ENCODE data around the gene ZFYVE28.

DNA sequence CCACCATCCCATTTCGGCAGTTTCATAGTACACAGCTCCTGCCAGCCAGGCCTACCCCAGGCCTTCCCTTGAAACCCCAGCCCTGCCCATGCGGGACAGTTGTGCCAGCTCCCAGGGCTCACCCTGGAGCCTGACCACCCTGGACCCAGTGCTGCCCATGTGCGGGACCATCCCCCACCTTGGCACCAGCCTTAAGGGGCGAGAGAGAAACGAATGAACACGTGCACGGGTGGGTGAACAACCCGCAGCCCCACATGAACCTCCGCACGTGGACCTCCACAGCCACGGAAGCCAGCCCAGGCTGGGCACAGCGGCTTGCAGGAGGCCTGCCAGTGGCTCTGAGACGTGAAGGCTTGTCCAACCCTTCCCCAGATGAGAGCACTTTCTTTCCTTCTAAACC, 80.5 kb downstream of the ZFYVE28 start:
- TF ChIP-seq, protein P1, sequence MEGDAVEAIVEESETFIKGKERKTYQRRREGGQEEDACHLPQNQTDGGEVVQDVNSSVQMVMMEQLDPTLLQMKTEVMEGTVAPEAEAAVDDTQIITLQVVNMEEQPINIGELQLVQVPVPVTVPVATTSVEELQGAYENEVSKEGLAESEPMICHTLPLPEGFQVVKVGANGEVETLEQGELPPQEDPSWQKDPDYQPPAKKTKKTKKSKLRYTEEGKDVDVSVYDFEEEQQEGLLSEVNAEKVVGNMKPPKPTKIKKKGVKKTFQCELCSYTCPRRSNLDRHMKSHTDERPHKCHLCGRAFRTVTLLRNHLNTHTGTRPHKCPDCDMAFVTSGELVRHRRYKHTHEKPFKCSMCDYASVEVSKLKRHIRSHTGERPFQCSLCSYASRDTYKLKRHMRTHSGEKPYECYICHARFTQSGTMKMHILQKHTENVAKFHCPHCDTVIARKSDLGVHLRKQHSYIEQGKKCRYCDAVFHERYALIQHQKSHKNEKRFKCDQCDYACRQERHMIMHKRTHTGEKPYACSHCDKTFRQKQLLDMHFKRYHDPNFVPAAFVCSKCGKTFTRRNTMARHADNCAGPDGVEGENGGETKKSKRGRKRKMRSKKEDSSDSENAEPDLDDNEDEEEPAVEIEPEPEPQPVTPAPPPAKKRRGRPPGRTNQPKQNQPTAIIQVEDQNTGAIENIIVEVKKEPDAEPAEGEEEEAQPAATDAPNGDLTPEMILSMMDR (IDR thresholded peaks at IDR 0.05), result no peak
- TF ChIP-seq POLR2A (IDR thresholded peaks at IDR 0.05), result no peak

Measured in body of pancreas (tissue), 4 donors.